CD4-positive, alpha-beta T cell (primary cell): ENCODE results near the gene FADS1. TPM values are rescaled to one million over a fixed set of nuclear protein-coding genes. Genes with fewer than 3 reads are reported as not detected.

Experiments
- ATAC-seq: fragments of 200-7000 bp; cut with Tn5 transposase; one replicate; pipeline ENCODE4 v1.10.0; 2022; ENCODE audit warnings: mild to moderate bottlenecking; ENCODE audit not compliant: poor library complexity
- CTCF ChIA-PET: fragments of 350-600 bp; sonication (Branson Sonifier 250); formaldehyde crosslinking; loops from one replicate; lab custom pipeline; 2021; ENCODE audit warnings: antibody characterized with exemption, inconsistent platforms; lab: Charles Lee
- POLR2A ChIA-PET: fragments of 350-600 bp; sonication (Branson Sonifier 250); formaldehyde crosslinking; loops from one replicate; lab custom pipeline; 2021; ENCODE audit warnings: antibody characterized with exemption, inconsistent platforms; lab: Charles Lee
- DNase-seq, 14 experiments: peaks; one replicate each; pipeline ENCODE4 v3.0.0-alpha.2; 2013 to 2020; ENCODE audit warnings: mixed read lengths in 2 of 14
- H3K27ac ChIP-seq, 2 donors: one replicate each; pipeline versions ENCODE4 v1.5.1 to v1.7.0; 2013; ENCODE audit warnings: low read length in 2 of 2, low read depth in 1 of 2, mild to moderate bottlenecking in 1 of 2
- H3K27me3 ChIP-seq, 2 experiments: 1 replicate in 1 of 2; 2 replicates in 1 of 2; pipeline versions ENCODE4 v1.6.1 to v1.7.0; 2013; ENCODE audit warnings: low read length in 2 of 2, control low read depth in 1 of 2, mild to moderate bottlenecking in 1 of 2, moderate library complexity in 1 of 2; ENCODE audit not compliant: insufficient read depth in 2 of 2, control insufficient read depth in 1 of 2
- H3K36me3 ChIP-seq: one replicate; pipeline ENCODE4 v1.6.1; 2013; ENCODE audit warnings: low read length, control low read depth; ENCODE audit not compliant: insufficient read depth
- H3K4me1 ChIP-seq: one replicate; pipeline ENCODE4 v1.6.1; 2013; ENCODE audit warnings: low read length, control low read depth; ENCODE audit not compliant: insufficient read depth
- H3K4me3 ChIP-seq: one replicate; pipeline ENCODE4 v1.5.1; 2013; ENCODE audit warnings: mild to moderate bottlenecking, low read length, moderate library complexity
- H3K9me3 ChIP-seq, 2 experiments: 1 replicate in 1 of 2; 2 replicates in 1 of 2; pipeline versions ENCODE4 v1.6.1 to v1.7.0; 2013; ENCODE audit warnings: low read length in 2 of 2, mild to moderate bottlenecking in 2 of 2, control low read depth in 1 of 2, moderate library complexity in 1 of 2; ENCODE audit not compliant: control insufficient read depth in 1 of 2, insufficient read depth in 1 of 2
- H3K27ac Mint-ChIP-seq: one replicate; pipeline ENCODE4 v1.8.0; 2020; ENCODE audit warnings: mixed read lengths
- H3K27me3 Mint-ChIP-seq: one replicate; pipeline ENCODE4 v1.8.0; 2021; ENCODE audit warnings: mixed read lengths
- H3K36me3 Mint-ChIP-seq: one replicate; pipeline ENCODE4 v1.8.0; 2021; ENCODE audit warnings: low read depth, mixed read lengths
- H3K4me1 Mint-ChIP-seq: one replicate; pipeline ENCODE4 v1.8.0; 2021; ENCODE audit warnings: low read depth, mixed read lengths
- H3K4me3 Mint-ChIP-seq: one replicate; pipeline ENCODE4 v1.8.0; 2020; ENCODE audit warnings: mild to moderate bottlenecking, mixed read lengths
- H3K9me3 Mint-ChIP-seq: one replicate; pipeline ENCODE4 v1.8.0; 2020; ENCODE audit warnings: mixed read lengths
- intact Hi-C, 2 experiments: fragments of 100-400 bp; cut with DNase I in 1 of 2; cut with micrococcal nuclease in 1 of 2; formaldehyde crosslinking; loops; one replicate each; pipeline versions ENCODE4 v1.15.1 to v1.9.0; 2023 to 2025; cut with DNase I, micrococcal nuclease
- total RNA-seq, 174 experiments: library from RNA in 2 of 174; stranded (reverse) in 2 of 174; gene quantifications; one replicate each; pipeline ENCODE4 v1.2.3 and lab custom pipeline; 2021 to 2026
- TF ChIP-seq, protein P1 (sequence below): fragments of 200-600 bp; IDR thresholded peaks from one replicate; pipeline ENCODE4 v1.8.0; 2022; ENCODE audit warnings: antibody characterized with exemption, mild to moderate bottlenecking

Gene FADS1
- total RNA-seq, 2 experiments from 2014 or later = 0.56 to 0.77 TPM

DNA sequence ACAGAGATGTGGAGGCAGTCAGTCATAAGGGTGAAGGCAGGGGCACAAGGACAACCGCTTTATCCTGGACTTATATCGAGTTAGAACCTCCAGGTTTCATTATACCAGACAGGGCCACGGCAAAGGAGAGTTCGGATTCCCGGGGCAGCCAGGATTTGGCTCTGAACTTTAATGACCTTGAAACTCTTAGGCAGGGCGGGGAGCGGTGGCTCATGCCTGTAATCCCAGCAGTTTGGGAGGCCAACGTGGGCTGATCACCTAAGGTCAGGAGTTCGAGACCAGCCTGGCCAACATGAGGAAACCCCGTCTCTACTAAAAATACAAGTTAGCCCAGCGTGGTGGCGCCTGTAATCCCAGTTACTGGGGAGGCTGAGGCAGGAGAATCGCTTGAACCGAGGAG is 65.4 kb downstream of the FADS1 start:
- Histone ChIP-seq H3K4me1 (peaks cover 27% of the 10 kb centered on the region), H3K27ac (no peak overlapping the region), H3K4me3 (no peak overlapping the region), H3K9me3 (peaks cover 0 to 9% of the 10 kb centered on the region in 2 experiments), H3K27me3 (peaks cover 20 to 24% of the 10 kb centered on the region in 2 experiments), H3K36me3 (no peaks in the 10 kb centered on the region)
- intact Hi-C loops = no loop called here
- Mint-ChIP-seq H3K9me3 (no peaks in the 10 kb centered on the region), H3K36me3 (no peaks in the 10 kb centered on the region), H3K4me3 (no peak overlapping the region), H3K27me3 (peaks cover 41% of the 10 kb centered on the region), H3K4me1 (peaks cover 10% of the 10 kb centered on the region), H3K27ac (no peak overlapping the region)
- ChIA-PET CTCF (no interaction called here), POLR2A (interaction anchor here (0.6 kb wide), 1 partner anchor 920 kb away, joined by 3 read pairs; no protein-coding TSS in a partner anchor)
- DNase-seq (no peak), ATAC-seq (no peak)
- TF ChIP-seq, protein P1, sequence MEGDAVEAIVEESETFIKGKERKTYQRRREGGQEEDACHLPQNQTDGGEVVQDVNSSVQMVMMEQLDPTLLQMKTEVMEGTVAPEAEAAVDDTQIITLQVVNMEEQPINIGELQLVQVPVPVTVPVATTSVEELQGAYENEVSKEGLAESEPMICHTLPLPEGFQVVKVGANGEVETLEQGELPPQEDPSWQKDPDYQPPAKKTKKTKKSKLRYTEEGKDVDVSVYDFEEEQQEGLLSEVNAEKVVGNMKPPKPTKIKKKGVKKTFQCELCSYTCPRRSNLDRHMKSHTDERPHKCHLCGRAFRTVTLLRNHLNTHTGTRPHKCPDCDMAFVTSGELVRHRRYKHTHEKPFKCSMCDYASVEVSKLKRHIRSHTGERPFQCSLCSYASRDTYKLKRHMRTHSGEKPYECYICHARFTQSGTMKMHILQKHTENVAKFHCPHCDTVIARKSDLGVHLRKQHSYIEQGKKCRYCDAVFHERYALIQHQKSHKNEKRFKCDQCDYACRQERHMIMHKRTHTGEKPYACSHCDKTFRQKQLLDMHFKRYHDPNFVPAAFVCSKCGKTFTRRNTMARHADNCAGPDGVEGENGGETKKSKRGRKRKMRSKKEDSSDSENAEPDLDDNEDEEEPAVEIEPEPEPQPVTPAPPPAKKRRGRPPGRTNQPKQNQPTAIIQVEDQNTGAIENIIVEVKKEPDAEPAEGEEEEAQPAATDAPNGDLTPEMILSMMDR = no peak

DNA sequence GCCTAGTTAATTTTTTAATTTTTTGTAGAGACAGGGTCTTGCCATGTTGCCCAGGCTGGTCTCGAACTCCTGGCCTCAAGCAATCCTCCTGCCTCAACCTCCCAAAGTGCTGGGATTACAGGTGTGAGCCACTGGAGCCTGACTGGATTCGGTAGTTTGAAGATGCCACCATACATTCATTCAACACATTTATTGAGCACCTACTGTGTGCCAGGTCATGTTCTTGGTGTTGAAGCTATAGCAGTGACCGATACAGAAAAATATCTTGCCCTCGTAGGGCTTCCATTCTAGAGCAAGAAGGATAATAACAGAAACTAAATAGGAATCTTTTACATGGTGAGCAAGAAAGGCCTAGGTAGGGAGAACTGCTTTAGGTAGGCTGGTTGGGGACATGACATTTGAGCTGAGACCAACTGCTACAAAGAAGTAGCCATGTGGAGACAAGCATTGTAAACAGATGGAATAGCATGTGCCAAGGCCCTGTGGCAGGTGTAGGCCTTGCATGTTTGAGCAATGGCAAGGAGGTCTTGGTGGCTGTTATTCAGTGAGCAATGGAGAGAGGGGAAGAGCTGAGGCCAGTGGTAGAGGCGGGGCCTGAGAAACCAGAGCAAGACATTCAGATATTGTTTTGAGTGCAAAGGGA is 66.1 kb downstream of the FADS1 start:
- Mint-ChIP-seq H3K27me3 (peaks cover 41% of the 10 kb centered on the region), H3K4me1 (peaks cover 10% of the 10 kb centered on the region), H3K9me3 (no peaks in the 10 kb centered on the region), H3K27ac (no peak overlapping the region), H3K4me3 (no peak overlapping the region), H3K36me3 (no peaks in the 10 kb centered on the region)
- peaks cover 0 to 9% of the 10 kb centered on the region in 2 experiments for H3K9me3 ChIP-seq
- ATAC-seq (no peak), DNase-seq (no peak)
- no peak overlapping the region for H3K4me3 ChIP-seq
- intact Hi-C loops = no loop called here
- H3K27ac ChIP-seq = no peak overlapping the region
- H3K36me3 ChIP-seq = no peaks in the 10 kb centered on the region
- ChIA-PET POLR2A (no interaction called here), CTCF (no interaction called here)
- TF ChIP-seq, protein P1 = no peak
- H3K27me3 ChIP-seq = peaks cover 20 to 24% of the 10 kb centered on the region in 2 experiments
- peaks cover 21% of the 10 kb centered on the region for H3K4me1 ChIP-seq

Other genes starting within 250 kb of the FADS1 start
- not detected for gene SYT7, start 235.9 kb downstream of the FADS1 start, total RNA-seq
- under 1 TPM; 0.52 to 0.73 TPM for gene DAGLA, start 136.6 kb downstream of the FADS1 start, total RNA-seq
- under 1 TPM; 0.31 to 0.49 TPM for gene MYRF, start 64.4 kb downstream of the FADS1 start, total RNA-seq
- gene TMEM258, start 24.4 kb downstream of the FADS1 start, total RNA-seq = 10 to 100 TPM; 55.2 to 56.0 TPM
- gene FEN1, start 24.1 kb downstream of the FADS1 start, total RNA-seq = 1 to 10 TPM; 7.5 to 9.1 TPM
- gene FADS2, start 11.3 kb upstream of the FADS1 start, total RNA-seq = under 1 TPM; 0.08 to 0.33 TPM
- 1 to 10 TPM; 6.9 TPM for gene FADS3, start 74.5 kb upstream of the FADS1 start, total RNA-seq
- not detected for gene RAB3IL1, start 100.6 kb upstream of the FADS1 start, total RNA-seq
- gene BEST1, start 133.3 kb upstream of the FADS1 start, total RNA-seq = under 1 TPM; 0.14 to 0.25 TPM
- gene FTH1, start 150.6 kb upstream of the FADS1 start, total RNA-seq = 1,000 to 10,000 TPM; 2,313 to 2,400 TPM